OCI-LY1 (cell line): ENCODE results near the gene CCDC9B.

Experiments used
- H2AFZ ChIP-seq: fragments of 200-600 bp; sonication (generic), shearing (Covaris generic); 2 replicates; pipeline ENCODE4 v1.6.0; 2014; ENCODE audit warnings: antibody characterized with exemption, mild to moderate bottlenecking, low read length
- H3F3A ChIP-seq: fragments of 200-600 bp; sonication (generic), shearing (Covaris generic); 2 replicates; pipeline ENCODE4 v1.6.0; 2014; ENCODE audit warnings: mild to moderate bottlenecking, antibody characterized with exemption, low read length, moderate library complexity; ENCODE audit not compliant: insufficient read depth
- H3K27ac ChIP-seq: fragments of 200-600 bp; sonication (generic); 2 replicates; pipeline ENCODE4 v1.5.1; 2014; ENCODE audit warnings: low read length, mixed run types, mild to moderate bottlenecking, low read depth; ENCODE audit not compliant: poor library complexity, severe bottlenecking
- H3K27me3 ChIP-seq: fragments of 200-600 bp; sonication (generic); 2 replicates; pipeline ENCODE4 v1.6.0; 2014; ENCODE audit warnings: antibody characterized with exemption, mild to moderate bottlenecking, low read length, moderate library complexity; ENCODE audit not compliant: insufficient read depth
- H3K36me3 ChIP-seq: fragments of 200-600 bp; sonication (generic); 2 replicates; pipeline ENCODE4 v1.6.1; 2014; ENCODE audit warnings: mild to moderate bottlenecking, antibody characterized with exemption, low read length, moderate library complexity, mixed read lengths; ENCODE audit not compliant: insufficient read depth
- H3K4me1 ChIP-seq: fragments of 200-600 bp; sonication (generic); 2 replicates; pipeline ENCODE4 v1.5.1; 2014; ENCODE audit warnings: mild to moderate bottlenecking, low read length, moderate library complexity; ENCODE audit not compliant: insufficient read depth, severe bottlenecking
- H3K4me2 ChIP-seq: fragments of 200-600 bp; sonication (generic), shearing (Covaris generic); 2 replicates; pipeline ENCODE4 v1.6.1; 2014; ENCODE audit warnings: low read length
- H3K4me3 ChIP-seq: fragments of 200-600 bp; sonication (generic); 2 replicates; pipeline ENCODE4 v1.5.1; 2014; ENCODE audit warnings: low read length, low read depth, mild to moderate bottlenecking, mixed read lengths; ENCODE audit not compliant: poor library complexity, severe bottlenecking
- H3K79me2 ChIP-seq: fragments of 200-600 bp; shearing (Covaris generic); 2 replicates; pipeline ENCODE4 v1.6.1; 2016; ENCODE audit warnings: mixed run types, low read length, mixed read lengths; ENCODE audit not compliant: insufficient read depth
- H3K9ac ChIP-seq: fragments of 200-600 bp; sonication (generic), shearing (Covaris generic); 2 replicates; pipeline ENCODE4 v1.6.1; 2014; ENCODE audit warnings: mild to moderate bottlenecking, low read length, mixed read lengths
- H3K9me2 ChIP-seq: fragments of 200-600 bp; sonication (generic), shearing (Covaris generic); 2 replicates; pipeline ENCODE4 v1.6.1; 2014; ENCODE audit warnings: low read depth, mild to moderate bottlenecking, low read length, mixed read lengths
- H3K9me3 ChIP-seq: fragments of 200-600 bp; shearing (Covaris generic); 2 replicates; pipeline ENCODE4 v1.6.1; 2014; ENCODE audit warnings: low read length, mixed read lengths
- H4K20me1 ChIP-seq: fragments of 200-600 bp; sonication (generic), shearing (Covaris generic); 2 replicates; pipeline ENCODE4 v1.6.0; 2016; ENCODE audit warnings: mild to moderate bottlenecking, low read length; ENCODE audit not compliant: insufficient read depth
- CTCF ChIP-seq: fragments of 200-600 bp; sonication (generic), shearing (Covaris generic); IDR thresholded peaks from 2 replicates; pipeline ENCODE4 v1.5.1; 2017; ENCODE audit warnings: mild to moderate bottlenecking, antibody characterized with exemption, low read length, moderate library complexity, mixed read lengths
- EZH2 ChIP-seq: fragments of 200-600 bp; sonication (generic), shearing (Covaris generic); IDR thresholded peaks from 2 replicates; pipeline ENCODE4 v1.8.0; 2017; ENCODE audit warnings: borderline replicate concordance, mixed run types, mild to moderate bottlenecking, antibody characterized with exemption, low read length, moderate library complexity, mixed read lengths

The CCDC9B gene

DNA sequence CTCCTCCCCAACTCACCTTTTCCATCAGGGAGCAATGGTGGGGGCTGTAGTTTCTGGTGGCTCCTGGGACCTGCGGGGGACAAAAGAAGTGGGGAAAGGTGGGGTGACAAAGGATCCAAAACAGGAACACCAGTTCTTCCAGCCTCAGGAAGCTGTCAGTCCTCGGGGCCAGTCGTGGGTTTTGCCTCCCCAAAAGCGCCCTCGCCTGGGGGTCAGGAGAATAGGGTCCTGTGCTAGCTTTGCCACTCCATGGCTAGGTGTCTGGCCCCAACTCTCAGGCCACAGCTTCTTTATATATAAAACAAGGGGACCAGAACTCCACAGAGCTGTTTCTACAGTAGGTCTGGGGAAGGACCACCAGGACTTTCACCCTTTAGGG is 4.0 kb downstream of the CCDC9B start:
- Histone ChIP-seq H3K27ac (no peak overlapping the region), H3K79me2 (no peaks in the 10 kb centered on the region), H2AFZ (no peak overlapping the region), H3K4me3 (peak overlapping the region; percentile 19), H3K9me2 (no peaks in the 10 kb centered on the region), H3K4me1 (peaks cover 14% of the 10 kb centered on the region), H3F3A (no peaks in the 10 kb centered on the region), H3K9ac (no peak overlapping the region), H3K36me3 (no peaks in the 10 kb centered on the region), H3K4me2 (peak overlapping the region; percentile 34; the same call in 1 of the 2 replicates), H4K20me1 (no peaks in the 10 kb centered on the region), H3K27me3 (no peaks in the 10 kb centered on the region; the same call in 1 of the 2 replicates), H3K9me3 (no peaks in the 10 kb centered on the region)
- TF ChIP-seq EZH2 (no peak), CTCF (peak; percentile 66)

DNA sequence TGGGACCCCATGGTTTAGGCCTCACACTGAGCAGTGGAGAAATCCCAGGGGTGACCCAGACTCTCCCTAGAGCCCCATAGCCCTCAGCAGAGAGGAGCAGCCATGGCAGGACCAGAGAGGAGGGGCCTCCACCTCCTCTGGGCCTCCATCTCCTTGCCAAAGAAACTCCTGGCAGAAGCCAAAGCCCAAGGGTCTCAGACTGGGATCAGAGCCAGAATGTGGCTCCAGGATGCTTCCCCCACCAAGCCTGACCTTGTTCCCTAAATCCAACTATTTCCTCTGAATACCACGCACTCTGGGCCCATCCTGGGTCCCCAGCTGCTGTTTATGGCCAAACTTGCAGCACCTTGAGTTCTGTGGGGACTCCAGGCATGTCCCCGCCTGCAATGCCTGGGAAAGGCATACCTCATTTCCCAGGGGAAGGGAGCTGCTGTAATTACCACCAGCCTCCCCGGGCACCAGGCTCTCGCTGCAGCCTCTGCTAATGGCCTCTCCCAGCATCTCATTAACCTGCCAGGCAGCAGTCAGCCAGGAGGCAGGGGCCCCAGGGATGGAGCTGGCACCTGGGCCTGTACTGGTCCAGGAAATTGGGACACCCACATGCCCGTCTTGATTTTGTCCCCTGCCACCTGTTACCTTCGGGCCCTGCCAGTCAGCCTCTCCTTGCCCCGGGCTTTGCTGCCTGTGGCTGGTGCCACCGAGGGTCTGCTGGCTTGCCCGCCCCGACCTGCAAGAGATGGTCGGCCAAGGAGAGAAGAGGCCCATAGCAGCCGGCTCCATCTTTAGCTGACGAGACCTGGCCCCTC is 4.6 kb downstream of the CCDC9B start:
- Histone ChIP-seq H4K20me1 (no peaks in the 10 kb centered on the region), H3K9ac (no peak overlapping the region), H3K27ac (no peak overlapping the region), H3K36me3 (no peaks in the 10 kb centered on the region), H3K9me3 (no peaks in the 10 kb centered on the region), H3K79me2 (no peaks in the 10 kb centered on the region), H3K9me2 (no peaks in the 10 kb centered on the region), H3F3A (no peaks in the 10 kb centered on the region), H2AFZ (no peak overlapping the region), H3K4me3 (peak overlapping the region; percentile 19), H3K4me2 (peak overlapping the region; percentile 34; the same call in 1 of the 2 replicates), H3K27me3 (no peaks in the 10 kb centered on the region; the same call in 1 of the 2 replicates), H3K4me1 (peaks cover 14% of the 10 kb centered on the region)
- TF ChIP-seq CTCF (no peak), EZH2 (no peak)

DNA sequence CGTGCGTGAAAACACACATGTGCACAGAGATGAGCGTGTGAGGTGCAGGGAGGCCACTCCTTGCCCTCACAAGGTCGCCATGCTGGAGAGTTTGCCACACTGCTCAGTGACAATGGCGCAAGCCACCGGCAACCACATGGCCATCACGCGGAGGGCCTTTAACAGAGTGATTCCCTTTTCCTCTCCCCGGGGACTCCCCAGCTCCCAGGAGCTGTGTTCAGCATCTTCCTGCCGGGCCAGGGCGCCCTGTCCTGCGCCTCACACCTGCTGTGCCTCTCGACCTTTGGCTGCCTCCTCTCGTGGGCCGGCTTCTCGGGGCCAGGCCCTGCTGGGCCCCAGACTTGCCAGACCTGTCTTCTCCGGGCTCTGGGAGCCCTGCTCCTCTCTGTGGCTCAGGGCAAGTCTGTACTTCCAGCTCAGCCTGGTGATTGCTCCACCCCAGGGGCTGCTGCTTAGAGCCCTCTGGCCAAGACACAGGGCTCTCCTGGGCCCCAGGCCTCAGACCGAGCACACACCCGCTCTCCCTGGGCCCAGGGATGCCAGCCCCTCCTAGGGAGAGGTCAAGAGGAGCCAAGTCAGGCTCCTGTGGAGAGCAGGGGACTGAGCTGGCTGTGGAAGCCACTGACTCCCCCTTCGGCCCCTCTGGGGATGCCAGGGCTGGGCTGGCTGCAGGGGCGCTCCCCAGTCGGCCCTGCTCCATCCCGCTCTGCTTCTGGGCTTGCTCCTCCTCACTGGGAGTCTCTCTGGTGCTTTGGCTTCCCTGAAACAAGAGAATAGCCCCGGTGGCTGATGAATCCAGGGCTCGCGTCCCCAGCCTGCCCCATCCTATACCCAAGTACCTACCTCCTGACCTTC is 5.6 kb downstream of the CCDC9B start:
- no peak overlapping the region for H3K27ac ChIP-seq
- TF ChIP-seq EZH2, result no peak
- TF ChIP-seq CTCF, result no peak
- peaks cover 14% of the 10 kb centered on the region for H3K4me1 ChIP-seq

More for the DNA sequence above, 5.6 kb downstream of the CCDC9B start:
- Histone ChIP-seq H3K4me2 (no peak overlapping the region), H3K9me2 (no peaks in the 10 kb centered on the region), H2AFZ (no peak overlapping the region), H4K20me1 (no peaks in the 10 kb centered on the region), H3K4me3 (no peak overlapping the region), H3K36me3 (no peaks in the 10 kb centered on the region), H3K9me3 (no peaks in the 10 kb centered on the region), H3K79me2 (no peaks in the 10 kb centered on the region), H3K27me3 (no peaks in the 10 kb centered on the region), H3K9ac (no peak overlapping the region), H3F3A (no peaks in the 10 kb centered on the region)
